BJ (cell line): ENCODE data around the gene ANKUB1. TPM values are rescaled to one million over a fixed set of nuclear protein-coding genes. Genes with fewer than 3 reads are reported as not detected.

Experiments
- CTCF ChIA-PET: fragments of 350-600 bp; formaldehyde crosslinking; extraction: SDS; loops from one replicate; lab custom pipeline; 2021; ENCODE audit warnings: antibody characterized with exemption, inconsistent platforms; lab: Yijun Ruan, JAX
- POLR2A ChIA-PET: fragments of 300-600 bp; sonication (Branson Sonifier 250); formaldehyde crosslinking; extraction: SDS; loops from one replicate; lab custom pipeline; 2021; ENCODE audit warnings: antibody characterized with exemption; lab: Charles Lee
- DNase-seq: peaks from one replicate; pipeline ENCODE4 v3.0.0-alpha.2; 2011; ENCODE audit warnings: low read depth
- H3K27me3 ChIP-seq: 2 replicates; pipeline ENCODE4 v1.6.0; 2011; ENCODE audit warnings: low read length; ENCODE audit not compliant: control insufficient read depth, insufficient read depth
- H3K36me3 ChIP-seq: 2 replicates; pipeline ENCODE4 v1.5.1; 2011; ENCODE audit warnings: low read length; ENCODE audit not compliant: control insufficient read depth, insufficient read depth
- H3K4me3 ChIP-seq: 2 replicates; pipeline ENCODE4 v1.5.1; 2011; ENCODE audit warnings: low read depth, mild to moderate bottlenecking, control low read depth, low read length
- polyA plus RNA-seq: library from polyadenylated mRNA; depleted of rRNA; stranded (reverse); fragments of >200 nt; gene quantifications from 2 replicates; pipeline ENCODE4 v1.2.3, GENCODE V29; 2011
- TF ChIP-seq, protein P1 (sequence below): IDR thresholded peaks from 2 replicates; pipeline ENCODE4 v1.5.1; 2011; ENCODE audit warnings: low read depth, mild to moderate bottlenecking, control low read depth, inconsistent platforms, low read length, moderate library complexity; ENCODE audit not compliant: insufficient read depth

The ANKUB1 gene
- polyA plus RNA-seq, 1 experiment = not detected

DNA sequence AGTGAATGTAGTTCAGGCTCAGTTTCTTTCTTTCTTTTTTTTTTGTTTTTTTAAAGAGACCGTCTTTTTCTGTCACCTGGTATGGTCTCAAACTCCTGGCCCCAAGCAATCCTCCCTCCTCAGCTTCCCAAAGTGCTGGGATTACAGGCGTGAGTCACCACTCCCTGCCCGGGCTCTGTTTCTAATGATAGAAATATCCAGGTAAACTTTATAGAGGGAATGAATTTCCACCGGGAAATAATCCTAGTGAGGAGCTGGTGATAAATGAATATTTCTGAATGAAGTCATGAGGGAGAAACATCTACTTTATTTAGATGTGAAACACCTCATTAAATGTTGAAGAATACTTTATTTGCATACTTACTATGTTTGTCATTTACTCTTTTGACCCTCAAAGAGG, 27.8 kb upstream of the ANKUB1 start:
- TF ChIP-seq, protein P1, sequence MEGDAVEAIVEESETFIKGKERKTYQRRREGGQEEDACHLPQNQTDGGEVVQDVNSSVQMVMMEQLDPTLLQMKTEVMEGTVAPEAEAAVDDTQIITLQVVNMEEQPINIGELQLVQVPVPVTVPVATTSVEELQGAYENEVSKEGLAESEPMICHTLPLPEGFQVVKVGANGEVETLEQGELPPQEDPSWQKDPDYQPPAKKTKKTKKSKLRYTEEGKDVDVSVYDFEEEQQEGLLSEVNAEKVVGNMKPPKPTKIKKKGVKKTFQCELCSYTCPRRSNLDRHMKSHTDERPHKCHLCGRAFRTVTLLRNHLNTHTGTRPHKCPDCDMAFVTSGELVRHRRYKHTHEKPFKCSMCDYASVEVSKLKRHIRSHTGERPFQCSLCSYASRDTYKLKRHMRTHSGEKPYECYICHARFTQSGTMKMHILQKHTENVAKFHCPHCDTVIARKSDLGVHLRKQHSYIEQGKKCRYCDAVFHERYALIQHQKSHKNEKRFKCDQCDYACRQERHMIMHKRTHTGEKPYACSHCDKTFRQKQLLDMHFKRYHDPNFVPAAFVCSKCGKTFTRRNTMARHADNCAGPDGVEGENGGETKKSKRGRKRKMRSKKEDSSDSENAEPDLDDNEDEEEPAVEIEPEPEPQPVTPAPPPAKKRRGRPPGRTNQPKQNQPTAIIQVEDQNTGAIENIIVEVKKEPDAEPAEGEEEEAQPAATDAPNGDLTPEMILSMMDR = no peak
- CTCF ChIA-PET = interaction anchor here (0.6 to 3.5 kb wide), 2 partner anchors 12 to 364 kb away, joined by 3 to 14 read pairs; no protein-coding TSS in a partner anchor
- no peak for DNase-seq
- Histone ChIP-seq H3K4me3 (no peak overlapping the region), H3K27me3 (no peaks in the 10 kb centered on the region), H3K36me3 (no peaks in the 10 kb centered on the region)
- POLR2A ChIA-PET = interaction anchor here (0.7 kb wide), 1 partner anchor 72 kb away, joined by 4 read pairs; no protein-coding TSS in a partner anchor

DNA sequence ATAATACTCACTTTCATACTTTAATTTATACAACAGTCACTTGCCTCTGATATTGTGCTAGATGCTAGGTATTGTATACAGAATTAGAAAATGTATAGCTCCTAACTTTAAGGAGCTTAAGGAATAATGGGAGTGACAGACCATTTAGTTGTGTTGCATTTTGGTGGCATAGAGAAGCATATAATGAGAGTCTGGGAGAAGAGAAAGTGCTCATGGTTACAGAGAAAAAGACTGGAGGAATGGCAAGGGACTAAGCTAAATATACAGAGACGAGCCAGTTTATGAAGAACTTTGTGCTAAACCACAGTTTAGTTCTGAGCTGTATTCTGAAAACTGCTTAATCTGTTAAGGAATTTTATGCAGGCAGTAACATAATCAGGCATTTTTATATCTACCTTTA, 27.1 kb upstream of the ANKUB1 start:
- Histone ChIP-seq H3K4me3 (no peak overlapping the region), H3K36me3 (no peaks in the 10 kb centered on the region), H3K27me3 (no peaks in the 10 kb centered on the region)
- CTCF ChIA-PET = interaction anchor here (0.6 to 3.5 kb wide), 3 partner anchors 11 to 365 kb away, joined by 3 to 14 read pairs (median 3); no protein-coding TSS in a partner anchor
- DNase-seq = no peak
- POLR2A ChIA-PET = no interaction called here
- TF ChIP-seq, protein P1 = no peak

DNA sequence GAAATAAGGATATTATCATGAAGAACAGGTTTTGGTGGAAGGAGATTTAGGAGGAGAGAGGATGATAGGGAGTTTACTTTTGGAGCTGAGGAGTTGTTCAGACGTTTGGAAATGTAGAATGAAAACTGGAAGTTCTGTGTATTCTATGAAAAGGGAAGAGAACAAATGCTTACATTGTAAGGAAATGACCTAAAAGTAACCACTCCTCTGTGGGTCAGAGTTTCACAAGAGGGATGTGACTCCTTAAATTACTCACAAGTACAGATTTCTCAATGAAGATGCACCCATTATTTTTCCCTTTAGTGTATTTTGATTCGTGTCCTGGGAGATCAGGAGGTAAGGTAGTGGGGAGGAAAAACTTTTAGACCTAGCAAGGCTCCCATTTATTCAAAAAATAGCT, 24.6 kb upstream of the ANKUB1 start:
- TF ChIP-seq, protein P1 = no peak
- Histone ChIP-seq H3K27me3 (no peaks in the 10 kb centered on the region), H3K4me3 (no peak overlapping the region), H3K36me3 (no peaks in the 10 kb centered on the region)
- CTCF ChIA-PET = interaction anchor here (1.0 kb wide), 1 partner anchor 46 kb away, joined by 4 read pairs; no protein-coding TSS in a partner anchor
- POLR2A ChIA-PET = interaction anchor here (0.5 kb wide), 1 partner anchor 15 kb away, joined by 4 read pairs; no protein-coding TSS in a partner anchor
- DNase-seq = no peak

DNA sequence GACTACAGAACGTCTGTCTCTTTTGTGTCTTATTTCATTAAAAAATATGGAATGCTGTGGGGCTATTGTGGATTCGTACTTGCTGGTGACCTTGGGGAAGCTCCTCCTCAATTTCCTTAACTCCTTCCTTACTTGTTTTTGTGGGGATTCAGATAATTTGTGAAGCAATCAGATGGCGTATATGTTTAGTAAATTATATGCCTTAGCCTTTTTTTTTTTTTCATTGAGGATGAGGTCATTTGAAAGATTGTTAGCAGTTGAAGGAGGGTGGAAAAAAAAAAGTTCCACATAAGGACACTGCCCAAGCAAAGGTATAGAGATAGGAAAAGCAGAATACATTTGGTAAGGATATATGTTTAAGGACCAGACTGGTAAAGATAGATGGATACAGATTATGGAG, 24.0 kb upstream of the ANKUB1 start:
- POLR2A ChIA-PET = no interaction called here
- Histone ChIP-seq H3K36me3 (no peaks in the 10 kb centered on the region), H3K4me3 (no peak overlapping the region), H3K27me3 (no peaks in the 10 kb centered on the region)
- DNase-seq = no peak
- CTCF ChIA-PET = interaction anchor here (1.0 kb wide), 1 partner anchor 45 kb away, joined by 4 read pairs; no protein-coding TSS in a partner anchor
- TF ChIP-seq, protein P1 = no peak

DNA sequence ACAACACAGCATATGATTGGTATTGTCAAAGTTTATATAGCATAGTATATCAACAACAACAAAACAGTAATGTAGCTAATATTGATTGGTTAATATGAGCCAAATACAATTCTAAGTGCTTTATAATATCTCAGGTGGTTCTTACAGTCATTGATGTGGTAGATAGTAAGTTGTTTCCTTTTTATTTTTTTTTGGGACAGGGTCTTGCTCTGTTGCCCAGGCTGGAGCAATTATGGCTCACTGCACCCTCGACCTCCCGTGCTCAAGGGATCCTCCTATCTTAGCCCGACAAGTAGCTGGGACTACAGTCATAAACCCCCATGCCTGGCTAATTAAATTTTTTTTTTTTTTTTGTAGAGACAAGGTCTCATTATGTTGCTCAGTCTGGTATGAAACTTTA, 23.4 kb upstream of the ANKUB1 start:
- ChIA-PET CTCF (interaction anchor here (3.2 kb wide), 1 partner anchor 50 kb away, joined by 20 read pairs; no protein-coding TSS in a partner anchor), POLR2A (no interaction called here)
- H3K27me3 ChIP-seq = no peaks in the 10 kb centered on the region
- DNase-seq = no peak
- H3K36me3 ChIP-seq = no peaks in the 10 kb centered on the region
- no peak overlapping the region for H3K4me3 ChIP-seq
- TF ChIP-seq, protein P1 = no peak
